CD4-positive, alpha-beta T cell (primary cell): ENCODE measurements around the gene AFG1L. TPM values are rescaled to one million over a fixed set of nuclear protein-coding genes. Genes with fewer than 3 reads are reported as not detected.
"Not testable (repeated sequence)": the region's sequence is repeated elsewhere in the genome, so short reads cannot be mapped to it uniquely, and the experiment has no call there.

ENCODE experiments used
- ATAC-seq: fragments of 200-7000 bp; cut with Tn5 transposase; one replicate; pipeline ENCODE4 v1.10.0; 2022; ENCODE audit warnings: mild to moderate bottlenecking; ENCODE audit not compliant: poor library complexity
- CTCF ChIA-PET: fragments of 350-600 bp; sonication (Branson Sonifier 250); formaldehyde crosslinking; loops from one replicate; lab custom pipeline; 2021; ENCODE audit warnings: antibody characterized with exemption, inconsistent platforms; lab: Charles Lee
- POLR2A ChIA-PET: fragments of 350-600 bp; sonication (Branson Sonifier 250); formaldehyde crosslinking; loops from one replicate; lab custom pipeline; 2021; ENCODE audit warnings: antibody characterized with exemption, inconsistent platforms; lab: Charles Lee
- DNase-seq, 14 experiments: peaks; one replicate each; pipeline ENCODE4 v3.0.0-alpha.2; 2013 to 2020; ENCODE audit warnings: mixed read lengths in 2 of 14
- H3K27ac ChIP-seq, 2 donors: one replicate each; pipeline versions ENCODE4 v1.5.1 to v1.7.0; 2013; ENCODE audit warnings: low read length in 2 of 2, low read depth in 1 of 2, mild to moderate bottlenecking in 1 of 2
- H3K27me3 ChIP-seq, 2 experiments: 1 replicate in 1 of 2; 2 replicates in 1 of 2; pipeline versions ENCODE4 v1.6.1 to v1.7.0; 2013; ENCODE audit warnings: low read length in 2 of 2, control low read depth in 1 of 2, mild to moderate bottlenecking in 1 of 2, moderate library complexity in 1 of 2; ENCODE audit not compliant: insufficient read depth in 2 of 2, control insufficient read depth in 1 of 2
- H3K36me3 ChIP-seq: one replicate; pipeline ENCODE4 v1.6.1; 2013; ENCODE audit warnings: low read length, control low read depth; ENCODE audit not compliant: insufficient read depth
- H3K4me1 ChIP-seq: one replicate; pipeline ENCODE4 v1.6.1; 2013; ENCODE audit warnings: low read length, control low read depth; ENCODE audit not compliant: insufficient read depth
- H3K4me3 ChIP-seq: one replicate; pipeline ENCODE4 v1.5.1; 2013; ENCODE audit warnings: mild to moderate bottlenecking, low read length, moderate library complexity
- H3K9me3 ChIP-seq, 2 experiments: 1 replicate in 1 of 2; 2 replicates in 1 of 2; pipeline versions ENCODE4 v1.6.1 to v1.7.0; 2013; ENCODE audit warnings: low read length in 2 of 2, mild to moderate bottlenecking in 2 of 2, control low read depth in 1 of 2, moderate library complexity in 1 of 2; ENCODE audit not compliant: control insufficient read depth in 1 of 2, insufficient read depth in 1 of 2
- H3K27ac Mint-ChIP-seq: one replicate; pipeline ENCODE4 v1.8.0; 2020; ENCODE audit warnings: mixed read lengths
- H3K27me3 Mint-ChIP-seq: one replicate; pipeline ENCODE4 v1.8.0; 2021; ENCODE audit warnings: mixed read lengths
- H3K36me3 Mint-ChIP-seq: one replicate; pipeline ENCODE4 v1.8.0; 2021; ENCODE audit warnings: low read depth, mixed read lengths
- H3K4me1 Mint-ChIP-seq: one replicate; pipeline ENCODE4 v1.8.0; 2021; ENCODE audit warnings: low read depth, mixed read lengths
- H3K4me3 Mint-ChIP-seq: one replicate; pipeline ENCODE4 v1.8.0; 2020; ENCODE audit warnings: mild to moderate bottlenecking, mixed read lengths
- H3K9me3 Mint-ChIP-seq: one replicate; pipeline ENCODE4 v1.8.0; 2020; ENCODE audit warnings: mixed read lengths
- intact Hi-C, 2 experiments: fragments of 100-400 bp; cut with DNase I in 1 of 2; cut with micrococcal nuclease in 1 of 2; formaldehyde crosslinking; loops; one replicate each; pipeline versions ENCODE4 v1.15.1 to v1.9.0; 2023 to 2025; cut with DNase I, micrococcal nuclease
- total RNA-seq, 174 experiments: library from RNA in 2 of 174; stranded (reverse) in 2 of 174; gene quantifications; one replicate each; pipeline ENCODE4 v1.2.3 and lab custom pipeline; 2021 to 2026
- TF ChIP-seq, protein P1 (sequence below): fragments of 200-600 bp; IDR thresholded peaks from one replicate; pipeline ENCODE4 v1.8.0; 2022; ENCODE audit warnings: antibody characterized with exemption, mild to moderate bottlenecking

The AFG1L gene
- total RNA-seq, 2 experiments from 2014 or later: 3.0 to 3.9 TPM

DNA sequence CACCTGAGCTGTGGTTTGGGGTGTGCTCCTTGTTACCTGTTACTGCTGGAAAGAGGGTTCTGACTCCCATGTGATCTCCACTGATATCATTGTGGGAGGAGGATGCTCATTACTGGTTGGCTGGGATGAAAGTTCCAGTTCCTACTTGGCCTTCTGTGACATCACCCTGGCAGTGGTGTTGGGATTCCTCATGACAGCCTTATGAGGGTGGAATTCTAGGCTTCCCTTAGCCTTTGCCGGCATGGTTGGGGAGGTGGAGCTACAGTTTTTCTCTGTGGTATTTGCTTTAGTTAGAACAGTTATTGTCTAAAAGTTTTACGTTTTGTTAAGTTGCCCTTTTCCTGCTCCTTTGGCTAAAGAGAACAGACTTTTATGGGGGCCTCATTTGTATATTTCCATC, 112.1 kb downstream of the AFG1L start:
- no peak overlapping the region for H3K4me3 Mint-ChIP-seq

DNA sequence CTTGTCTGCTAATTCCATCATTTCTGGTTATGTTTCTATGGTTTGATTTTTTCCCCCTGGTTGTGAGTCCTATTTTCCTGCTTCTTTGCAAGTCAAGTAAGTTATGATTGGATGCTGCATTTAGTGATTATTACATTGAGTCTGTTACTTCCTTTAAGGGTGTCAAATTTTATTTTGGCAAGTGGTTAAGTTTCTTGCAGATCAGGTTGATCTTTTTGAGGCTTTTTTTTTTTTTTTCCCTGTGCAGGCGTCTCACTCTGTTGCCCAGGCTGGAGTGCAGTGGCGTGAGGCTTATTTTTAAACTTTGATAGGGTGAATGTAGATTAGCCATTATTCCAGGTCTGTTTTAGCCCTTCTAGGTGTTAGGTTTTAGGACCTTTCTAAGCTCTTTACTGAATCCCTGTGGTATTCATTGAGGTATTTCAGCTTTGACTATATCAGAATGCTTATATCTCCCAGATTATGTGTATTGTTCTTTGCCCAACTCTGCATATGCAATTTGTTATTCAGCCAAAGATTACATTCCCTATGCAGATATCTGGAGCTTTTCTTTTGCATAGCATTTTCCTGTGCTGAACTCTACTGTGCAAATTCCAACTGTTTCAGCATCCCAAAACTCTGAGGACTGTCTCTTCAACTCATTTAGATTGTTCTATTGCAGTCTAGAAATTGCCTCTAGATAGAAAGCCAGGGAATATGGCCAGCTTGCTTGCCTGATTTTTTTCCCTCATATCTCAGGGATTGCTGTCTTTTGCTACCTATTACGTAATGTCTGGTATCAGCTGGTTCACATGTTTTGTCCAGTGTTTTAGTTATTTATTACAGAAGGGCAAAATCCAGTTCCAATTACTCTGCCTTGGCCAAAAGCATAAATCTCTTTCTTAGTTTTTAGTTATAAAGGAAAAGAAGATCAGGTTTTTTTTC, 113.3 kb downstream of the AFG1L start:
- H3K27me3 ChIP-seq: no peaks in the 10 kb centered on the region
- H3K4me3 ChIP-seq: no peak overlapping the region
- ATAC-seq (no peak), DNase-seq (no peak)
- H3K4me1 ChIP-seq: no peaks in the 10 kb centered on the region
- H3K4me3 Mint-ChIP-seq: no peak overlapping the region
- H3K27me3 Mint-ChIP-seq: no peaks in the 10 kb centered on the region
- H3K9me3 Mint-ChIP-seq: peaks cover 8% of the 10 kb centered on the region
- TF ChIP-seq, protein P1, sequence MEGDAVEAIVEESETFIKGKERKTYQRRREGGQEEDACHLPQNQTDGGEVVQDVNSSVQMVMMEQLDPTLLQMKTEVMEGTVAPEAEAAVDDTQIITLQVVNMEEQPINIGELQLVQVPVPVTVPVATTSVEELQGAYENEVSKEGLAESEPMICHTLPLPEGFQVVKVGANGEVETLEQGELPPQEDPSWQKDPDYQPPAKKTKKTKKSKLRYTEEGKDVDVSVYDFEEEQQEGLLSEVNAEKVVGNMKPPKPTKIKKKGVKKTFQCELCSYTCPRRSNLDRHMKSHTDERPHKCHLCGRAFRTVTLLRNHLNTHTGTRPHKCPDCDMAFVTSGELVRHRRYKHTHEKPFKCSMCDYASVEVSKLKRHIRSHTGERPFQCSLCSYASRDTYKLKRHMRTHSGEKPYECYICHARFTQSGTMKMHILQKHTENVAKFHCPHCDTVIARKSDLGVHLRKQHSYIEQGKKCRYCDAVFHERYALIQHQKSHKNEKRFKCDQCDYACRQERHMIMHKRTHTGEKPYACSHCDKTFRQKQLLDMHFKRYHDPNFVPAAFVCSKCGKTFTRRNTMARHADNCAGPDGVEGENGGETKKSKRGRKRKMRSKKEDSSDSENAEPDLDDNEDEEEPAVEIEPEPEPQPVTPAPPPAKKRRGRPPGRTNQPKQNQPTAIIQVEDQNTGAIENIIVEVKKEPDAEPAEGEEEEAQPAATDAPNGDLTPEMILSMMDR: no peak
- peaks cover 78% of the 10 kb centered on the region for H3K36me3 Mint-ChIP-seq
- H3K4me1 Mint-ChIP-seq: no peaks in the 10 kb centered on the region
- H3K36me3 ChIP-seq: no peaks in the 10 kb centered on the region
- H3K9me3 ChIP-seq: peaks cover 0 to 8% of the 10 kb centered on the region in 2 experiments
- H3K27ac ChIP-seq: no peak overlapping the region
- intact Hi-C loops: loop anchor here in 1 of 2 experiments (10.0 kb wide), 1 partner anchor 563 kb away; no protein-coding TSS in a partner anchor
- ChIA-PET CTCF (no interaction called here), POLR2A (no interaction called here)
- H3K27ac Mint-ChIP-seq: no peak overlapping the region

More for the DNA sequence above, 112.1 kb downstream of the AFG1L start:
- H3K4me1 ChIP-seq: no peaks in the 10 kb centered on the region
- no peaks in the 10 kb centered on the region for H3K27me3 ChIP-seq
- H3K4me1 Mint-ChIP-seq: no peaks in the 10 kb centered on the region
- H3K27me3 Mint-ChIP-seq: no peaks in the 10 kb centered on the region
- DNase-seq (no peak), ATAC-seq (no peak)
- H3K27ac Mint-ChIP-seq: no peak overlapping the region
- CTCF ChIA-PET: no interaction called here
- POLR2A ChIA-PET: no interaction called here
- H3K4me3 ChIP-seq: no peak overlapping the region
- H3K9me3 Mint-ChIP-seq: peaks cover 2% of the 10 kb centered on the region
- peaks cover 71% of the 10 kb centered on the region for H3K36me3 Mint-ChIP-seq
- no peaks in the 10 kb centered on the region for H3K36me3 ChIP-seq
- peaks cover 0 to 8% of the 10 kb centered on the region in 2 experiments for H3K9me3 ChIP-seq
- TF ChIP-seq, protein P1: no peak
- no peak overlapping the region for H3K27ac ChIP-seq
- intact Hi-C loops: loop anchor here in 1 of 2 experiments (10.0 kb wide), 1 partner anchor 562 kb away; no protein-coding TSS in a partner anchor

DNA sequence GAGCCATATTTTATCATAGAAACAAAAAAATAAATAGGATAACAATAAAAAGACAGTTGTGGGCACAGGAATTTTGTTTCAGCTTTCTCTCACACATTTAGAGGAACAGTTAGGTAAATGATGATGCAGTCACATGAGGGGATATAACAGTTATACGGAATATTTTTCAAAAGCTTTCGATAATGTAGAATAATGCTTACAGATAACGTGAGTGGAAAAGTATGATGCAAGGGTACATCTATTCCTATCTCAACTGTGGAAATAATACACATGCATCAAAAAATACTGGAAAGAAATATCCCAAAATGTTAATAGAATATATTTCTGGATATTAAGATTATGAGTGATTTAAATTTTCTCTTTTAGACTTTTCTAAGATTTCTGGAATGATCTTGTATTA, 114.0 kb downstream of the AFG1L start:
- Histone ChIP-seq H3K27me3 (no peaks in the 10 kb centered on the region), H3K4me3 (no peak overlapping the region), H3K27ac (no peak overlapping the region), H3K4me1 (no peaks in the 10 kb centered on the region), H3K36me3 (no peaks in the 10 kb centered on the region), H3K9me3 (peaks cover 0 to 8% of the 10 kb centered on the region in 2 experiments)
- ATAC-seq (no peak), DNase-seq (no peak)
- Mint-ChIP-seq H3K4me1 (no peaks in the 10 kb centered on the region), H3K4me3 (no peak overlapping the region), H3K9me3 (peaks cover 8% of the 10 kb centered on the region), H3K36me3 (peaks cover 76% of the 10 kb centered on the region), H3K27me3 (no peaks in the 10 kb centered on the region), H3K27ac (no peak overlapping the region)
- intact Hi-C loops: loop anchor here in 1 of 2 experiments (10.0 kb wide), 1 partner anchor 564 kb away; no protein-coding TSS in a partner anchor
- CTCF ChIA-PET: no interaction called here
- POLR2A ChIA-PET: no interaction called here
- TF ChIP-seq, protein P1: no peak

DNA sequence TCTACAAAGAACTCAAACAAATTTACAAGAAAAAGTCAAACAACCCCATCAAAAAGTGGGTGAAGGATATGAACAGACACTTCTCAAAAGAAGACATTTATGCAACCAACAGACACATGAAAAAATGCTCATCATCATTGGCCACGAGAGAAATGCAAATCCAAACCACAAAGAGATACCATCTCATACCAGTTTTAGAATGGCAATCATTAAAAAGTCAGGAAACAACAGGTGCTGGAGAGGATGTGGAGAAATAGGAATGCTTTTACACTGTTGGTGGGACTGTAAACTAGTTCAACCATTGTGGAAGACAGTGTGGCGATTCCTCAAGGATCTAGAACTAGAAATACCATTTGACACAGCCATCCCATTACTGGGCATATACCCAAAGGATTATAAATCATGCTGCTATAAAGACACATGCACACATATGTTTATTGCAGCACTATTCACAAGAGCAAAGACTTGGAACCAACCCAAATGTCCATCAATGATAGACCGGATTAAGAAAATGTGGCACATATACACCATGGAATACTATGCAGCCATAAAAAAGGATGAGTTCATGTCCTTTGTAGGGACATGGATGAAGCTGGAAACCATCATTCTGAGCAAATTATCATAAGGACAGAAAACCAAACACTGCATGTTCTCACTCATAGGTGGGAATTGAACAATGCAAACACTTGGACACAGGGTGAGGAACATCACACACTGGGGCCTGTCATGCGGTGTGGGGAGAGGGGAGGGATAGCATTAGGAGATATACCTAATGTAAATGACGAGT, 121.4 kb downstream of the AFG1L start:
- Mint-ChIP-seq H3K9me3 (peaks cover 12% of the 10 kb centered on the region), H3K36me3 (peaks cover 16% of the 10 kb centered on the region)
- H3K27me3 Mint-ChIP-seq, H3K27ac Mint-ChIP-seq, H3K4me3 ChIP-seq, H3K27ac ChIP-seq, H3K9me3 ChIP-seq, ATAC-seq, H3K4me1 ChIP-seq, H3K27me3 ChIP-seq, POLR2A ChIA-PET, DNase-seq, H3K4me1 Mint-ChIP-seq, H3K4me3 Mint-ChIP-seq, intact Hi-C loops, H3K36me3 ChIP-seq, CTCF ChIA-PET: not testable (repeated sequence)
